Brain microvascular endothelial cell (primary cell): ENCODE data around the gene EEFSEC.

ENCODE experiments used
- DNase-seq: peaks from one replicate; pipeline ENCODE4 v3.0.0-alpha.2; 2020
- H3K27ac ChIP-seq: fragments of 250-450 bp; sonication (Bioruptor Pico); 2 replicates; pipeline ENCODE4 v1.5.1; 2020; ENCODE audit warnings: mild to moderate bottlenecking, moderate library complexity
- H3K27me3 ChIP-seq: fragments of 250-450 bp; sonication (Bioruptor Pico); replicated peaks from 2 replicates; pipeline ENCODE4 v1.5.1; 2020; ENCODE audit warnings: mild to moderate bottlenecking
- H3K36me3 ChIP-seq: fragments of 250-450 bp; sonication (Bioruptor Pico); replicated peaks from 2 replicates; pipeline ENCODE4 v1.5.1; 2020; ENCODE audit warnings: mild to moderate bottlenecking
- H3K4me3 ChIP-seq: 2 replicates; pipeline ENCODE4 v1.5.1; 2011; ENCODE audit warnings: low read depth, mild to moderate bottlenecking, control low read depth, low read length, moderate library complexity
- CTCF ChIP-seq: IDR thresholded peaks from 2 replicates; pipeline ENCODE4 v1.5.1; 2011; ENCODE audit warnings: low read depth, mild to moderate bottlenecking, moderate library complexity, low read length, control low read depth, inconsistent platforms; ENCODE audit errors: missing control alignments
- in situ Hi-C: cut with HindIII; loops from 2 replicates; pipeline ENCODE4 v1.10.0; 2017; ENCODE audit warnings: low sequenced_read_pairs, low pct_ligation_motif_present

EEFSEC gene

GRCh38 chr3:128287216-128287615 lies 133.9 kb downstream of the EEFSEC start:
- DNase-seq: no peak
- Histone ChIP-seq H3K4me3 (no peak overlapping the region), H3K27ac (no peak overlapping the region), H3K36me3 (no peaks in the 10 kb centered on the region), H3K27me3 (no peaks in the 10 kb centered on the region)
- in situ Hi-C loops: no loop called here
- no peak for TF ChIP-seq CTCF

GRCh38 chr3:128289534-128289933 lies 136.3 kb downstream of the EEFSEC start:
- no peak for DNase-seq
- H3K36me3 ChIP-seq: no peaks in the 10 kb centered on the region
- H3K4me3 ChIP-seq: no peak overlapping the region
- in situ Hi-C loops: no loop called here
- no peak for TF ChIP-seq CTCF
- no peak overlapping the region for H3K27ac ChIP-seq
- no peaks in the 10 kb centered on the region for H3K27me3 ChIP-seq

- H3K27ac ChIP-seq: no peak overlapping the region
- no peaks in the 10 kb centered on the region for H3K36me3 ChIP-seq
- H3K27me3 ChIP-seq: no peaks in the 10 kb centered on the region
- no peak overlapping the region for H3K4me3 ChIP-seq
- DNase-seq: no peak
- no peak for TF ChIP-seq CTCF
- in situ Hi-C loops: no loop called here
These were observed 137.2 kb downstream of the EEFSEC start for GRCh38 chr3:128290484-128290883.

- Histone ChIP-seq H3K27ac (no peak overlapping the region), H3K27me3 (no peaks in the 10 kb centered on the region), H3K4me3 (no peak overlapping the region), H3K36me3 (no peaks in the 10 kb centered on the region)
- in situ Hi-C loops: no loop called here
- TF ChIP-seq CTCF: no peak
- no peak for DNase-seq
These were observed 140.6 kb downstream of the EEFSEC start for GRCh38 chr3:128293930-128294329.

- DNase-seq: no peak
- H3K4me3 ChIP-seq: no peak overlapping the region
- no peaks in the 10 kb centered on the region for H3K36me3 ChIP-seq
- no peak overlapping the region for H3K27ac ChIP-seq
- H3K27me3 ChIP-seq: no peaks in the 10 kb centered on the region
- in situ Hi-C loops: no loop called here
- no peak for TF ChIP-seq CTCF
These were observed 141.8 kb downstream of the EEFSEC start for GRCh38 chr3:128294999-128295468.

- in situ Hi-C loops: no loop called here
- Histone ChIP-seq H3K27ac (no peak overlapping the region), H3K27me3 (no peaks in the 10 kb centered on the region), H3K36me3 (no peaks in the 10 kb centered on the region), H3K4me3 (no peak overlapping the region)
- TF ChIP-seq CTCF: no peak
- no peak for DNase-seq
These were observed 143.4 kb downstream of the EEFSEC start for GRCh38 chr3:128296469-128297251.
